HCT116 (cell line): ENCODE measurements around the gene POLR1B. TPM values are rescaled to one million over a fixed set of nuclear protein-coding genes. Genes with fewer than 3 reads are reported as not detected.

ENCODE experiments used
- ATAC-seq: fragments of 200-7000 bp; cut with Tn5 transposase; 2 replicates; pipeline ENCODE4 v1.9.1; 2020; ENCODE audit warnings: mild to moderate bottlenecking, moderate library complexity
- BruUV-seq: library from RNA; stranded (reverse); fragments of 400-500 nt; replicated peaks from 2 replicates; lab custom pipeline; 2021; lab: Mats Ljungman, UMichigan
- CTCF ChIA-PET: fragments of 300-600 bp; sonication (Branson Sonifier 250); formaldehyde crosslinking; loops from one replicate; lab custom pipeline; 2021; ENCODE audit warnings: antibody characterized with exemption; lab: Charles Lee
- POLR2A ChIA-PET: fragments of 300-600, 350-600 bp; sonication (Branson Sonifier 250); formaldehyde crosslinking; loops from one replicate; lab custom pipeline; 2021; ENCODE audit warnings: antibody characterized with exemption; lab: Charles Lee
- RAD21 ChIA-PET, 2 experiments: fragments of 300-600 bp; sonication (Branson Sonifier 250); formaldehyde crosslinking; loops; one replicate each; lab custom pipeline; 2023; ENCODE audit warnings: low total read pairs in 2 of 2; ENCODE audit not compliant: uncharacterized antibody in 2 of 2, unreplicated experiment in 2 of 2, low non-redundant PET in 1 of 2; lab: Charles Lee
- DNase-seq: peaks from one replicate; pipeline ENCODE4 v3.0.0-alpha.2; 2010; ENCODE audit warnings: low read depth, low spot score
- H2AFZ ChIP-seq: fragments of 200-600 bp; shearing (Covaris generic), sonication (generic); 2 replicates; pipeline ENCODE4 v1.6.1; 2017; ENCODE audit warnings: low read depth, mixed run types, mixed read lengths, antibody characterized with exemption, low read length; ENCODE audit not compliant: poor library complexity, severe bottlenecking
- H3K27ac ChIP-seq: 2 replicates; pipeline ENCODE4 v1.5.1; 2012; ENCODE audit warnings: low read depth, low read length
- H3K27me3 ChIP-seq: fragments of 200-600 bp; sonication (generic); 2 replicates; pipeline ENCODE4 v1.6.1; 2016; ENCODE audit warnings: mixed run types, low read length, mixed read lengths; ENCODE audit not compliant: insufficient read depth
- H3K36me3 ChIP-seq, 2 experiments: fragments of 200-500 bp in 1 of 2; fragments of 200-600 bp in 1 of 2; sonication (Bioruptor generic) in 1 of 2; sonication (generic) in 1 of 2; 2 replicates each; pipeline versions ENCODE4 v1.5.1 to v1.6.1; 2014 to 2016; ENCODE audit warnings: low read length in 2 of 2, inconsistent platforms in 1 of 2, mixed read lengths in 1 of 2, mixed run types in 1 of 2; ENCODE audit not compliant: insufficient read depth in 2 of 2, control insufficient read depth in 1 of 2
- H3K4me1 ChIP-seq, 2 experiments: fragments of 200-600 bp in 1 of 2; sonication (generic) in 1 of 2; 2 replicates each; pipeline versions ENCODE4 v1.5.1 to v1.6.1; 2012 to 2017; ENCODE audit warnings: low read length in 2 of 2, inconsistent platforms in 1 of 2, mild to moderate bottlenecking in 1 of 2, mixed read lengths in 1 of 2, mixed run types in 1 of 2, moderate library complexity in 1 of 2; ENCODE audit not compliant: insufficient read depth in 2 of 2, control insufficient read depth in 1 of 2
- H3K4me2 ChIP-seq: fragments of 200-600 bp; sonication (generic); 2 replicates; pipeline ENCODE4 v1.6.1; 2017; ENCODE audit warnings: mixed run types, low read length, mixed read lengths
- H3K4me3 ChIP-seq, 2 experiments: fragments of 200-600 bp in 1 of 2; sonication (generic) in 1 of 2; replicated peaks in 1 of 2; 2 replicates each; pipeline ENCODE4 v1.5.1; 2011 to 2016; ENCODE audit warnings: low read length in 2 of 2, control low read depth in 1 of 2, low read depth in 1 of 2, mild to moderate bottlenecking in 1 of 2, mixed read lengths in 1 of 2, mixed run types in 1 of 2
- H3K79me2 ChIP-seq: fragments of 200-600 bp; sonication (generic); 2 replicates; pipeline ENCODE4 v1.6.1; 2017; ENCODE audit warnings: mild to moderate bottlenecking, mixed run types, low read length, moderate library complexity, mixed read lengths; ENCODE audit not compliant: insufficient read depth
- H3K9ac ChIP-seq: fragments of 200-600 bp; sonication (generic); 2 replicates; pipeline ENCODE4 v1.6.1; 2016; ENCODE audit warnings: low read length, mixed read lengths
- H3K9me2 ChIP-seq: fragments of 200-600 bp; sonication (generic), shearing (Covaris generic); 2 replicates; pipeline ENCODE4 v1.6.1; 2017; ENCODE audit warnings: mixed run types, mild to moderate bottlenecking, moderate library complexity; ENCODE audit not compliant: insufficient read depth
- H3K9me3 ChIP-seq, 2 experiments: fragments of 200-500 bp in 1 of 2; fragments of 200-600 bp in 1 of 2; sonication (Bioruptor generic) in 1 of 2; sonication (generic) in 1 of 2; 2 replicates each; pipeline ENCODE4 v1.6.1; 2014 to 2017; ENCODE audit warnings: low read length in 2 of 2, mixed read lengths in 2 of 2, inconsistent platforms in 1 of 2, low read depth in 1 of 2, mild to moderate bottlenecking in 1 of 2, mixed run types in 1 of 2, moderate library complexity in 1 of 2; ENCODE audit not compliant: control insufficient read depth in 1 of 2, insufficient read depth in 1 of 2
- H4K20me1 ChIP-seq: fragments of 200-600 bp; sonication (generic), shearing (Covaris generic); 2 replicates; pipeline ENCODE4 v1.6.1; 2017; ENCODE audit warnings: mixed run types, mild to moderate bottlenecking, moderate library complexity; ENCODE audit not compliant: insufficient read depth
- ATF3 ChIP-seq: IDR thresholded peaks from 2 replicates; pipeline ENCODE4 v1.6.1; 2012
- CBX3 ChIP-seq: IDR thresholded peaks from 2 replicates; pipeline ENCODE4 v1.6.1; 2012; ENCODE audit warnings: low read depth
- CEBPB ChIP-seq: IDR thresholded peaks from 2 replicates; pipeline ENCODE4 v1.6.1; 2012; ENCODE audit warnings: low read depth
- EGR1 ChIP-seq: IDR thresholded peaks from 2 replicates; pipeline ENCODE4 v1.6.1; 2012; ENCODE audit warnings: low read depth
- ELF1 ChIP-seq: IDR thresholded peaks from 2 replicates; pipeline ENCODE4 v1.6.1; 2012; ENCODE audit warnings: low read depth, borderline replicate concordance
- EZH2 ChIP-seq: fragments of 200-600 bp; sonication (generic); IDR thresholded peaks from 2 replicates; pipeline ENCODE4 v1.6.1; 2017; ENCODE audit warnings: antibody characterized with exemption, mixed run types
- EZH2phosphoT487 ChIP-seq: fragments of 200-600 bp; IDR thresholded peaks from 2 replicates; pipeline ENCODE4 v1.6.1; 2018; ENCODE audit warnings: antibody characterized with exemption, borderline replicate concordance
- FOSL1 ChIP-seq: IDR thresholded peaks from 2 replicates; pipeline ENCODE4 v1.6.1; 2012; ENCODE audit warnings: low read depth
- JUND ChIP-seq: IDR thresholded peaks from 2 replicates; pipeline ENCODE4 v1.6.1; 2012
- MAX ChIP-seq: IDR thresholded peaks from 2 replicates; pipeline ENCODE4 v1.6.1; 2012
- POLR2A ChIP-seq: IDR thresholded peaks from 2 replicates; pipeline ENCODE4 v1.7.0; 2011; ENCODE audit warnings: borderline replicate concordance; ENCODE audit not compliant: insufficient read depth, insufficient read length; ENCODE audit errors: extremely low read depth
- POLR2AphosphoS5 ChIP-seq: IDR thresholded peaks from 2 replicates; pipeline ENCODE4 v1.6.1; 2011; ENCODE audit warnings: mild to moderate bottlenecking, low read depth, low read length, moderate library complexity
- RAD21 ChIP-seq: IDR thresholded peaks from 2 replicates; pipeline ENCODE4 v1.6.1; 2012; ENCODE audit warnings: low read depth, mild to moderate bottlenecking
- SIN3A ChIP-seq: IDR thresholded peaks from 2 replicates; pipeline ENCODE4 v1.6.1; 2012; ENCODE audit warnings: low read depth
- SP1 ChIP-seq: IDR thresholded peaks from 2 replicates; pipeline ENCODE4 v1.6.1; 2012; ENCODE audit warnings: low read depth
- SRF ChIP-seq: IDR thresholded peaks from 2 replicates; pipeline ENCODE4 v1.6.1; 2012; ENCODE audit warnings: low read depth
- TCF7L2 ChIP-seq: IDR thresholded peaks from 2 replicates; pipeline ENCODE4 v1.7.0; 2011; ENCODE audit warnings: borderline replicate concordance, inconsistent platforms; ENCODE audit not compliant: insufficient read depth, insufficient read length; ENCODE audit errors: extremely low read depth
- YY1 ChIP-seq: IDR thresholded peaks from 2 replicates; pipeline ENCODE4 v1.6.1; 2011; ENCODE audit warnings: low read length, low read depth, moderate library complexity, mild to moderate bottlenecking; ENCODE audit not compliant: insufficient replicate concordance; ENCODE audit errors: extremely low read depth
- ZBTB33 ChIP-seq: IDR thresholded peaks from 2 replicates; pipeline ENCODE4 v1.6.1; 2011; ENCODE audit warnings: mild to moderate bottlenecking, low read length, moderate library complexity; ENCODE audit not compliant: insufficient replicate concordance; ENCODE audit errors: extremely low read depth
- ZFX ChIP-seq: fragments of 450-650 bp; IDR thresholded peaks from 2 replicates; pipeline ENCODE4 v1.6.1; 2017
- ZNF274 ChIP-seq: fragments of 200-500 bp; sonication (Bioruptor generic); IDR thresholded peaks from 2 replicates; pipeline ENCODE4 v1.6.1; 2014; ENCODE audit warnings: mild to moderate bottlenecking, low read depth, low read length, inconsistent platforms
- intact Hi-C: fragments of 100-400 bp; cut with micrococcal nuclease; formaldehyde crosslinking; loops from 2 replicates; pipeline ENCODE4 v1.10.0; 2022
- total RNA-seq: library from RNA; stranded (reverse); gene quantifications from one replicate; pipeline ENCODE4 v1.2.1, GENCODE V29; 2021; ENCODE audit not compliant: unreplicated experiment
- TF ChIP-seq, protein P1 (sequence below), 3 experiments: fragments of 200-600 bp in 1 of 3; sonication (generic) in 1 of 3; IDR thresholded peaks in 2 of 3; conservative IDR thresholded peaks in 1 of 3; 2 replicates each; pipeline ENCODE4 v1.5.1; 2012 to 2017; ENCODE audit warnings: low read depth in 2 of 3, low read length in 2 of 3, antibody characterized with exemption in 1 of 3, borderline replicate concordance in 1 of 3, control low read depth in 1 of 3, mild to moderate bottlenecking in 1 of 3, mixed read lengths in 1 of 3, mixed run types in 1 of 3, moderate library complexity in 1 of 3; ENCODE audit not compliant: insufficient read depth in 1 of 3

Gene POLR1B
- total RNA-seq, 1 experiment from 2014 or later = 57.7 TPM

- H3K9me2 ChIP-seq = no peaks in the 10 kb centered on the region
- H3K79me2 ChIP-seq = peaks cover 42% of the 10 kb centered on the region
- H3K27ac ChIP-seq = peak overlapping the region; percentile 65
- RAD21 ChIA-PET = no interaction called here
- H4K20me1 ChIP-seq = no peaks in the 10 kb centered on the region; the same call in 1 of the 2 replicates
- intact Hi-C loops = loop anchor here (5.0 kb wide), 2 partner anchors 59 to 484 kb away; partner anchors contain the start of genes TMEM87B and TTL
- peak overlapping the region; percentile 93 for H3K4me3 ChIP-seq
- BruUV-seq = TSS peak; percentile 95
- POLR2A ChIA-PET = interaction anchor here (0.5 kb wide), 1 partner anchor 36 kb away, joined by 5 read pairs; no protein-coding TSS in a partner anchor
- peak overlapping the region; percentile 93 for H3K4me2 ChIP-seq
- DNase-seq (no peak), ATAC-seq (peak; percentile 82)
- CTCF ChIA-PET = no interaction called here
- peak overlapping the region; percentile 76 for H2AFZ ChIP-seq
- H3K9ac ChIP-seq = peak overlapping the region; percentile 92
- H3K27me3 ChIP-seq = no peaks in the 10 kb centered on the region
- H3K9me3 ChIP-seq = no peaks in the 10 kb centered on the region
- peaks cover 5% of the 10 kb centered on the region in 2 experiments; a peak in 1 of 4 replicates for H3K36me3 ChIP-seq
- peaks cover 5 to 15% of the 10 kb centered on the region in 2 experiments for H3K4me1 ChIP-seq
- TF ChIP-seq POLR2AphosphoS5 (peak; percentile 70), JUND (no peak; the same call in 1 of the 2 replicates), FOSL1 (no peak), MAX (no peak), TCF7L2 (no peak), EZH2 (no peak), POLR2A (peak; percentile 33), EGR1 (no peak), SRF (no peak), ELF1 (peak; percentile 36), ATF3 (no peak), SIN3A (no peak; the same call in 1 of the 2 replicates), SP1 (peak; percentile 24), CEBPB (no peak), RAD21 (no peak), YY1 (no peak), ZNF274 (no peak), CBX3 (no peak), ZFX (no peak), EZH2phosphoT487 (no peak), ZBTB33 (no peak)
- TF ChIP-seq, protein P1, sequence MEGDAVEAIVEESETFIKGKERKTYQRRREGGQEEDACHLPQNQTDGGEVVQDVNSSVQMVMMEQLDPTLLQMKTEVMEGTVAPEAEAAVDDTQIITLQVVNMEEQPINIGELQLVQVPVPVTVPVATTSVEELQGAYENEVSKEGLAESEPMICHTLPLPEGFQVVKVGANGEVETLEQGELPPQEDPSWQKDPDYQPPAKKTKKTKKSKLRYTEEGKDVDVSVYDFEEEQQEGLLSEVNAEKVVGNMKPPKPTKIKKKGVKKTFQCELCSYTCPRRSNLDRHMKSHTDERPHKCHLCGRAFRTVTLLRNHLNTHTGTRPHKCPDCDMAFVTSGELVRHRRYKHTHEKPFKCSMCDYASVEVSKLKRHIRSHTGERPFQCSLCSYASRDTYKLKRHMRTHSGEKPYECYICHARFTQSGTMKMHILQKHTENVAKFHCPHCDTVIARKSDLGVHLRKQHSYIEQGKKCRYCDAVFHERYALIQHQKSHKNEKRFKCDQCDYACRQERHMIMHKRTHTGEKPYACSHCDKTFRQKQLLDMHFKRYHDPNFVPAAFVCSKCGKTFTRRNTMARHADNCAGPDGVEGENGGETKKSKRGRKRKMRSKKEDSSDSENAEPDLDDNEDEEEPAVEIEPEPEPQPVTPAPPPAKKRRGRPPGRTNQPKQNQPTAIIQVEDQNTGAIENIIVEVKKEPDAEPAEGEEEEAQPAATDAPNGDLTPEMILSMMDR (IDR thresholded peaks at IDR 0.05 in 2 of 3, conservative IDR thresholded peaks at IDR 0.05 in 1 of 3; ENCODE audit: borderline replicate concordance in 1 of 3, insufficient read depth in 1 of 3, low read depth in 2 of 3, low read length in 2 of 3) = no peak
These were observed 746 bp upstream of the POLR1B start for GRCh38 chr2:112541315-112542122.
